ENCODE data around the gene TCIRG1.

DNA sequence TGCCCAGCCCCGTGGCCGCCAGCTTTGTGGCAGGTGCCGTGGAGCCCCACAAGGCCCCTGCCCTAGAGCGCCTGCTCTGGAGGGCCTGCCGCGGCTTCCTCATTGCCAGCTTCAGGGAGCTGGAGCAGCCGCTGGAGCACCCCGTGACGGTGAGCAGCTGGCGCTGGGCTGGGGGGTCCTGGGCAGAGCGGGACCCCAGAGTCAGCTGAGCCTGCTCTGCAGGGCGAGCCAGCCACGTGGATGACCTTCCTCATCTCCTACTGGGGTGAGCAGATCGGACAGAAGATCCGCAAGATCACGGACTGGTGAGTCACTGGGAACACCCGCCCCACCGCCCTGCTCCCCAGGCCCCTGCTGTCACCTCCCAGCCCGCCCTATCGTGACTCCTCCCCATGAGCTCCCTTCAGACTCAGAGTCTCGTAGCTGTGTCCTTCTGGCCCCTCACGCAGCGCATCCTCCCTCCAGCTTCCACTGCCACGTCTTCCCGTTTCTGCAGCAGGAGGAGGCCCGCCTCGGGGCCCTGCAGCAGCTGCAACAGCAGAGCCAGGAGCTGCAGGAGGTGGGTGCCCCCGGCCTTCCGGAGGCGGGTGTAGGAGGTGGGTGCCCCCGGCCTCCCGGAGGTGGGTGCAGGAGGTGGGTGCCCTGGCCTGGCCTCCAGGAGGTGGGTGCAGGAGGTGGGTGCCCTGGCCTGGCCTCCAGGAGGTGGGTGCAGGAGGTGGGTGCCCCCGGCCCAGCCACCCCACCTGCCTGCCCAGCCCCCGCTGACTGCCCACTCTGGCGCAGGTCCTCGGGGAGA, 4.7 kb downstream of the TCIRG1 start:
- TF ChIP-seq TAF1 (conservative IDR thresholded peaks at IDR 0.05), result no peak
- TF ChIP-seq, protein P1, sequence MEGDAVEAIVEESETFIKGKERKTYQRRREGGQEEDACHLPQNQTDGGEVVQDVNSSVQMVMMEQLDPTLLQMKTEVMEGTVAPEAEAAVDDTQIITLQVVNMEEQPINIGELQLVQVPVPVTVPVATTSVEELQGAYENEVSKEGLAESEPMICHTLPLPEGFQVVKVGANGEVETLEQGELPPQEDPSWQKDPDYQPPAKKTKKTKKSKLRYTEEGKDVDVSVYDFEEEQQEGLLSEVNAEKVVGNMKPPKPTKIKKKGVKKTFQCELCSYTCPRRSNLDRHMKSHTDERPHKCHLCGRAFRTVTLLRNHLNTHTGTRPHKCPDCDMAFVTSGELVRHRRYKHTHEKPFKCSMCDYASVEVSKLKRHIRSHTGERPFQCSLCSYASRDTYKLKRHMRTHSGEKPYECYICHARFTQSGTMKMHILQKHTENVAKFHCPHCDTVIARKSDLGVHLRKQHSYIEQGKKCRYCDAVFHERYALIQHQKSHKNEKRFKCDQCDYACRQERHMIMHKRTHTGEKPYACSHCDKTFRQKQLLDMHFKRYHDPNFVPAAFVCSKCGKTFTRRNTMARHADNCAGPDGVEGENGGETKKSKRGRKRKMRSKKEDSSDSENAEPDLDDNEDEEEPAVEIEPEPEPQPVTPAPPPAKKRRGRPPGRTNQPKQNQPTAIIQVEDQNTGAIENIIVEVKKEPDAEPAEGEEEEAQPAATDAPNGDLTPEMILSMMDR (IDR thresholded peaks at IDR 0.05; ENCODE audit: low read depth, low read length, missing input control), result no peak
- TF ChIP-seq, protein P2, sequence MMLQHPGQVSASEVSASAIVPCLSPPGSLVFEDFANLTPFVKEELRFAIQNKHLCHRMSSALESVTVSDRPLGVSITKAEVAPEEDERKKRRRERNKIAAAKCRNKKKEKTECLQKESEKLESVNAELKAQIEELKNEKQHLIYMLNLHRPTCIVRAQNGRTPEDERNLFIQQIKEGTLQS (IDR thresholded peaks at IDR 0.05), result no peak
- TF ChIP-seq, protein P3, sequence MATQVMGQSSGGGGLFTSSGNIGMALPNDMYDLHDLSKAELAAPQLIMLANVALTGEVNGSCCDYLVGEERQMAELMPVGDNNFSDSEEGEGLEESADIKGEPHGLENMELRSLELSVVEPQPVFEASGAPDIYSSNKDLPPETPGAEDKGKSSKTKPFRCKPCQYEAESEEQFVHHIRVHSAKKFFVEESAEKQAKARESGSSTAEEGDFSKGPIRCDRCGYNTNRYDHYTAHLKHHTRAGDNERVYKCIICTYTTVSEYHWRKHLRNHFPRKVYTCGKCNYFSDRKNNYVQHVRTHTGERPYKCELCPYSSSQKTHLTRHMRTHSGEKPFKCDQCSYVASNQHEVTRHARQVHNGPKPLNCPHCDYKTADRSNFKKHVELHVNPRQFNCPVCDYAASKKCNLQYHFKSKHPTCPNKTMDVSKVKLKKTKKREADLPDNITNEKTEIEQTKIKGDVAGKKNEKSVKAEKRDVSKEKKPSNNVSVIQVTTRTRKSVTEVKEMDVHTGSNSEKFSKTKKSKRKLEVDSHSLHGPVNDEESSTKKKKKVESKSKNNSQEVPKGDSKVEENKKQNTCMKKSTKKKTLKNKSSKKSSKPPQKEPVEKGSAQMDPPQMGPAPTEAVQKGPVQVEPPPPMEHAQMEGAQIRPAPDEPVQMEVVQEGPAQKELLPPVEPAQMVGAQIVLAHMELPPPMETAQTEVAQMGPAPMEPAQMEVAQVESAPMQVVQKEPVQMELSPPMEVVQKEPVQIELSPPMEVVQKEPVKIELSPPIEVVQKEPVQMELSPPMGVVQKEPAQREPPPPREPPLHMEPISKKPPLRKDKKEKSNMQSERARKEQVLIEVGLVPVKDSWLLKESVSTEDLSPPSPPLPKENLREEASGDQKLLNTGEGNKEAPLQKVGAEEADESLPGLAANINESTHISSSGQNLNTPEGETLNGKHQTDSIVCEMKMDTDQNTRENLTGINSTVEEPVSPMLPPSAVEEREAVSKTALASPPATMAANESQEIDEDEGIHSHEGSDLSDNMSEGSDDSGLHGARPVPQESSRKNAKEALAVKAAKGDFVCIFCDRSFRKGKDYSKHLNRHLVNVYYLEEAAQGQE (IDR thresholded peaks at IDR 0.05), result no peak
- TF ChIP-seq GABPA (IDR thresholded peaks at IDR 0.05 in 1 of 2, conservative IDR thresholded peaks at IDR 0.05 in 1 of 2), result no peak
- TF ChIP-seq, protein P4, sequence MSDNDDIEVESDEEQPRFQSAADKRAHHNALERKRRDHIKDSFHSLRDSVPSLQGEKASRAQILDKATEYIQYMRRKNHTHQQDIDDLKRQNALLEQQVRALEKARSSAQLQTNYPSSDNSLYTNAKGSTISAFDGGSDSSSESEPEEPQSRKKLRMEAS (IDR thresholded peaks at IDR 0.05), result no peak
- TF ChIP-seq HNF4G (IDR thresholded peaks at IDR 0.05), result no peak
- no peak for TF ChIP-seq SP1 (IDR thresholded peaks at IDR 0.05)
- TF ChIP-seq, protein P5, sequence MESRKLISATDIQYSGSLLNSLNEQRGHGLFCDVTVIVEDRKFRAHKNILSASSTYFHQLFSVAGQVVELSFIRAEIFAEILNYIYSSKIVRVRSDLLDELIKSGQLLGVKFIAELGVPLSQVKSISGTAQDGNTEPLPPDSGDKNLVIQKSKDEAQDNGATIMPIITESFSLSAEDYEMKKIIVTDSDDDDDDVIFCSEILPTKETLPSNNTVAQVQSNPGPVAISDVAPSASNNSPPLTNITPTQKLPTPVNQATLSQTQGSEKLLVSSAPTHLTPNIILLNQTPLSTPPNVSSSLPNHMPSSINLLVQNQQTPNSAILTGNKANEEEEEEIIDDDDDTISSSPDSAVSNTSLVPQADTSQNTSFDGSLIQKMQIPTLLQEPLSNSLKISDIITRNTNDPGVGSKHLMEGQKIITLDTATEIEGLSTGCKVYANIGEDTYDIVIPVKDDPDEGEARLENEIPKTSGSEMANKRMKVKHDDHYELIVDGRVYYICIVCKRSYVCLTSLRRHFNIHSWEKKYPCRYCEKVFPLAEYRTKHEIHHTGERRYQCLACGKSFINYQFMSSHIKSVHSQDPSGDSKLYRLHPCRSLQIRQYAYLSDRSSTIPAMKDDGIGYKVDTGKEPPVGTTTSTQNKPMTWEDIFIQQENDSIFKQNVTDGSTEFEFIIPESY (IDR thresholded peaks at IDR 0.05), result no peak
- no peak for TF ChIP-seq RAD21 (IDR thresholded peaks at IDR 0.05)
